SK-N-SH treated with all-trans-retinoic acid at 6 μM for 48 hours (cell line): ENCODE results near the gene ABCA10.

Experiments
- CSRNP3 ChIP-seq: fragments of 250-450 bp; sonication (Bioruptor Pico); IDR thresholded peaks from 2 replicates; pipeline ENCODE4 v1.5.1; 2021; ENCODE audit warnings: mild to moderate bottlenecking, moderate library complexity
- ESRRG ChIP-seq: fragments of 250-450 bp; sonication (Bioruptor Pico); IDR thresholded peaks from 2 replicates; pipeline ENCODE4 v1.6.1; 2021; ENCODE audit warnings: mild to moderate bottlenecking
- ISL1 ChIP-seq: fragments of 250-450 bp; sonication (Bioruptor Pico); IDR thresholded peaks from 2 replicates; pipeline ENCODE4 v2.1.2; 2022; ENCODE audit warnings: mild to moderate bottlenecking, moderate library complexity
- OSR1 ChIP-seq: fragments of 250-450 bp; sonication (Bioruptor Pico); IDR thresholded peaks from 2 replicates; pipeline ENCODE4 v1.8.0; 2022; ENCODE audit warnings: moderate library complexity, mild to moderate bottlenecking, inconsistent platforms
- PATZ1 ChIP-seq: fragments of 250-450 bp; sonication (Bioruptor Pico); IDR thresholded peaks from 2 replicates; pipeline ENCODE4 v1.8.0; 2020; ENCODE audit warnings: mild to moderate bottlenecking, moderate library complexity, borderline replicate concordance
- POU6F1 ChIP-seq: fragments of 250-450 bp; sonication (Bioruptor Pico); IDR thresholded peaks from 2 replicates; pipeline ENCODE4 v1.8.0; 2021; ENCODE audit warnings: low read depth, mild to moderate bottlenecking, moderate library complexity, borderline replicate concordance
- SNAI2 ChIP-seq: fragments of 250-450 bp; sonication (Bioruptor Pico); IDR thresholded peaks from 2 replicates; pipeline ENCODE4 v1.5.0; 2020; ENCODE audit warnings: mild to moderate bottlenecking, moderate library complexity
- TSHZ2 ChIP-seq: fragments of 250-450 bp; sonication (Bioruptor Pico); IDR thresholded peaks from 2 replicates; pipeline ENCODE4 v1.5.0; 2020; ENCODE audit warnings: mild to moderate bottlenecking, moderate library complexity
- ZFP3 ChIP-seq: fragments of 250-450 bp; sonication (Bioruptor Pico); IDR thresholded peaks from 2 replicates; pipeline ENCODE4 v1.5.0; 2020; ENCODE audit warnings: mild to moderate bottlenecking, moderate library complexity
- ZFP30 ChIP-seq: fragments of 450-650 bp; formaldehyde crosslinking; IDR thresholded peaks from 2 replicates; pipeline ENCODE4 v1.5.0; 2022; ENCODE audit warnings: mild to moderate bottlenecking, moderate library complexity
- ZNF8 ChIP-seq: fragments of 450-650 bp; formaldehyde crosslinking; IDR thresholded peaks from 2 replicates; pipeline ENCODE4 v1.5.0; 2020; ENCODE audit warnings: mild to moderate bottlenecking, moderate library complexity

- TF ChIP-seq ESRRG (CRISPR knock-in tag) (no peak), ZFP30 (CRISPR knock-in tag) (no peak), PATZ1 (CRISPR knock-in tag) (no peak), OSR1 (CRISPR knock-in tag) (no peak), POU6F1 (CRISPR knock-in tag) (no peak), ZNF8 (no peak), ISL1 (CRISPR knock-in tag) (no peak), CSRNP3 (CRISPR knock-in tag) (no peak), ZFP3 (CRISPR knock-in tag) (no peak), TSHZ2 (CRISPR knock-in tag) (no peak), SNAI2 (CRISPR knock-in tag) (no peak)
Observed at GRCh38 chr17:69228576-69228975, at the start of gene ABCA10.
